Activated CD4-positive, alpha-beta T cell treated with anti-CD3 and anti-CD28 coated beads, Interleukin-10, Interleukin-2, amounts not matched to agents 100 ng/mL and 50 ng/mL, durations not matched to agents 16 hours and 8 hours (primary cell): ENCODE measurements around the gene HTRA3.

Experiments used
- DNase-seq: peaks from one replicate; pipeline ENCODE4 v3.0.0-alpha.2; 2020

The HTRA3 gene

DNA sequence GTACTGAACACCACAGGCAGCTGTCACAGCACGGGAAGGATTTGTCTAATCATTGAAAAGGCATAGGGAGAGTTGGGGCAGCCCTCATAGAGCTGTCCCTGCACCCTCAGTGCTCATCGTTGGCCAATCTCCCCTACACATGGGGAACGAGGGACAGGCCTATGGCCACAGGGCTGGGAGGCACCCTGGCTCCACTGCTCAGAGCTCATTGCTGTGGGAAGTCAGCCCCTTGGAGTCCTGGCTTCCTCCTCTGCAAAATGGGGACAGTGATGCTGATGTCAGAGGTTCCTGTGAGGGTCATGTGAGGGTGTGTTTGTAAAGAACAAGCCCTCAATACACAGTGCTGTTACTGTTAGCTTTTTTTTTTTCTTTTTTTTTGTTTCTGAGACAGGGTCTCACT, 19.3 kb upstream of the HTRA3 start:
- DNase-seq = no peak

DNA sequence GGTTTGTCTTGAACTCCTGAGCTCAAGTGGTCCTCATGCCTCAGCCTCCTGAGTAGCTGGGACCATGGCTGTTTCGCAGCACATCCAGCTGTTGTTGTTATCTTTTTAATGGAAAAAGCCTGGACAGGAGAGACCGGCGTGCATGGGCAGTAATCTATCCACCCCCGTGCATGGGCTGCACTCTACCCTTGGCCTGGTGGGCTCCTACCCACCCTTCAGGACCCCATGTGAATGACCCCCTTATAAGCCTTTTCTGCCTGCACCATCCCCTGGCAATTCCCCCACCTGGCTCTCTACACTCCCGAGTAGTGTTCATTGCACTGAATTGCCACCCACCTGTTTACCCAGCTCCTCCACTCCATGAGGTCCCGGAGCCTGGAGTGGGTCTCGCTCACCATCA, 18.9 kb upstream of the HTRA3 start:
- DNase-seq = no peak

GRCh38 chr4:8251110-8251883, 18.3 kb upstream of the HTRA3 start:
- no peak for DNase-seq

GRCh38 chr4:8252301-8253173, 17.0 kb upstream of the HTRA3 start:
- no peak for DNase-seq

- no peak for DNase-seq
Observed at GRCh38 chr4:8254076-8254475, 15.5 kb upstream of the HTRA3 start.

DNA sequence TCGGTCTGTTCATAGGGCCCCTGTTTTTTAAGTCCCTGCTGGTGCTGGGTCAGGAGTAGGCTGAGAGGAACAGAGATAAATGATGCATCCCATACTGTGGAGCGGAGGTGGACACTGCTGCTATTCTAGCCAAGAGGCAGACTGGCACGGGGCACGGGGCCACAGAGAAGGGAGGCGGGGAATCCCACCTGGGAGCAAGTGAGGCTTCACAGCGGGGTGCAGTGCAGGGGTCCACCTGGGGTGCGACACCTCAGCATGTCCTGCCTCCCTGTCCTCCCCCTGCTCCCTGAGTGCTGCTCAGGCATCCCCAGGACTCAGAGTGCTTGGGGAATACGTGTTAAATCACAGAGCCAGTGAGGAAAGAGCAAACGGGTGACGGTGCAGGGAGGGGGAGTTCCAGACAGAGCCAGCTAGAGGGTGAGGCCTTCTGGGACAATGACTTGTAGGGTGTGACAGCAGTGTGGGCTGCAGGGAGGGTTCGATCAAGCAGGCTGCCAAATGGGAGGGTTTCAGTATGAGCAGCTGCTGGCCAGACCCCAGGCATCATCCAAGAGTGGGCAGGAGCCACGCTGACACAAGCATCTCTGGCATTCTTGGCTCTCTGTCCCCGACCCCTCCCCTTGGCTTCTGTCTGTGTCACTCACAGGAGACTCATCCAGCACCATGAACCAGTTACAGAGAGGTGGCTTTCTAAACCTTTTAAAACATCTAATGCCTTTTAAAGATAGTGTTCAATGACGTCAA, 13.7 kb upstream of the HTRA3 start:
- no peak for DNase-seq

GRCh38 chr4:8257854-8258253, 11.7 kb upstream of the HTRA3 start:
- DNase-seq = no peak

GRCh38 chr4:8258552-8259212, 10.9 kb upstream of the HTRA3 start:
- no peak for DNase-seq

- no peak for DNase-seq
Observed at GRCh38 chr4:8259743-8260430, 9.7 kb upstream of the HTRA3 start.

DNA sequence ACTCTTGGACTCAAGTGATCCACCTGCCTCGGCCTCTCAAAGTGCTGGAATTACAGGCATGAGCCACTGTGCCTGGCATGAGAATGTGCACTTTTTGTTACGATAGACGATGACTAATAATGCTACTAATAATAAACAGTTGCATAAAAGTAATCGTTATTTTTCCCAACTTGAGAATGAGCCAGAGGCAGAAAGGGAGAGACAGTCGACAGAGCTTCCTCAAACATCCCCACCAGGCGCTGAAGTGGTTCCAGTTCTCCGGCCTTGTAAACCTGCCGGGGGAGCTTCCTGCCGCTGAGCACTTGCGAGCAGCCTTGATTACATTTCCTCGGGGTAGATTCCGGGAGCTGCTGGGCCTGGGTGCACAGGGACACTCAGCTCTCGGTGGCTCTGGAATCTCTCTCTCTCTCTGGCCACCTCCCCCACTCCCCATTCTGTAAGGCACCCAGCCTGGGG, 8.9 kb upstream of the HTRA3 start:
- no peak for DNase-seq

- peak; percentile 23 for DNase-seq
Observed at GRCh38 chr4:8261851-8262535, 7.6 kb upstream of the HTRA3 start.

- no peak for DNase-seq
Observed at GRCh38 chr4:8262637-8263322, 6.8 kb upstream of the HTRA3 start.

DNA sequence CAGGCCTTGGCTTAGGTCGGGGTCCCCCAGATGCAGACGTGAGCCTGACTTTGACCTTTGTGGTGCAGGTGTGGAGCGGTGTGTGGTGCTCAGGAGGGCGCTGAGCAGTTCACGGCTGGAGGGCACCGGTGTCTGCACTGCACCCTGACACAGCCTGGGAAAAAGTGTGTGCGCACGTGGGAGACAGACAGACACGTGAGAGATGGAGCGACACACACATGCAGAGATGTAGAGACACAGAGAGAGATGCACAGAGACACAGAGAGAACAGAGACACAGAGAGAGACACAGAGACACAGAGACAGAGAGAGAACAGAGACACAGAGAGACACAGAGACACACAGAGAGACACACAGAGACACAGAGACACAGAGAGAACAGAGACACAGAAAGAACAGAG, 6.2 kb upstream of the HTRA3 start:
- no peak for DNase-seq

GRCh38 chr4:8264106-8264505, 5.4 kb upstream of the HTRA3 start:
- DNase-seq = no peak

DNA sequence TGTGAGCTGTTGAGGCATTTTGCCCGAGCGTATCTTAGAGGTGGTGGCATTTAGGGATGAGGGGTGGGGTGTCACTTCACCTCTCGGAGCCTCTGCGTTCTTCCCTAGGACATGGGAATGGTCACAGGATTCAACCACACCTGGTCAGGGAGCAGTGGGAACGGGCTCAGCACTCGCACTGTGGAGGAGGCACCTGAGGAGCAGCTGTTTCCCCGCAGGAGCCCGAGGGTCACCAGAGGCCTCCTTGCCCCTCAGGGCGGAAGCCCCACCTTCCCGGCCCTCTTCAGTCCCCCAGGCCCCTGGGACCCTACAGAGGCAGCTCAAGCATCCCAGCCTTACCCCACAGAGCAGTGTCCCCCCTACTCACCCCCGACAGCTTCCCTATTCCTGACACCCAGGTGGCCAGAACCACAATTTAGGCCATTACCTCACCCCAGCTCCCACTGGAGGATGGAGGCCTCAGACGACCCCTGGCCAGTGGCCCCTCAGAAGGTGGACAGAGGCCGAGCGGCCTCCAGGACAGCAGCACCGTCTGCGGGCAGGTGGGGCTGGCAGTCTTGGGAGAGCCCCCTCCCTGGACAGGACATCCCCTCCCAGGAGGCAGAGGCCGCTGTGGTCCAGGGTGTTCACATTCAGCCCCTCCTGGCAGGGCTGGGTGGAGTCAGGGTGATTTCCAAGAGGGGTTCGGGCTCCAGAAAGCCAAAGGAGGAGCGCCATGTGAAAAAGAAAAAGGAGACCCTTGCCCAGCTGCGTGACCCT, 4.2 kb upstream of the HTRA3 start:
- no peak for DNase-seq

- DNase-seq = no peak
Observed at GRCh38 chr4:8266088-8266487, 3.5 kb upstream of the HTRA3 start.

DNA sequence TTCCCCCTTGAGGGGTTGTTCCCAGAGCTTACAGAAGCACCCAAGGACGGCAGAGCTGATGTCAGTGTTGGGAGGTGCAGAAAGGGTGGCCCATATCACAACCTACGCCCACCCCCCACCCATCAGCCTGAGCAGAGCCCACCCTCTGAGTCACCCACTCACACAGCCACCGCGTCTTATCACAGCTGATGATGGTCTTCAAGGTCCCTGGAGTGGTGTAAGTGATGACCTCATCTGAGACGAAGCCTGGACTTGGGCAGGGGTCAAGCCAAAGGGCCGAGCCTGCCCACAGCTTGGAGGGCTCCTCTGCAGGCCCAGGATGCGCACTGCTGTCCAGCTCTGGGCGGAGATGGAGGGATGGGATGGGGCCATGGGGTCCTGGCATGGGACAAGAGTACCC, 3.0 kb upstream of the HTRA3 start:
- DNase-seq = no peak

DNA sequence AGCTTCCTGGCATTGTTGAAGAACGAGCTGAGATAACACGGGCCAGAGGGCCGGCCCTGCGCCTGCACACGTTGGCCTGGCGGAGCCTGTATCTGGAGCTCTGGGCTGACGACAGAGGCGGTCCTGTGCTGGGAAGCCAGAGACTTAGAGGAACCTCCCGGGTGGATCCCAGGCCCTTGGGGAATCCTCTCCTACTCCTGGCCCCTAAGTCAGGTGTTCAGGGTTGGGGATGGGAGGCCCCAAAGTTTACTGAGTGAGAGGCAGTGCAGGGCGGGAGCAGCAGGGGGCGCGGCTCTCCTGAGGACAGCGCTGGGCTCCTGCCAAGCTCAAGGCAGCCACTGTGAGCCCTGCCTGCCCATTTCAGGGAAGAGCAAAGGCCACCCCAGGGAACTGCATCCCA, 2.5 kb upstream of the HTRA3 start:
- DNase-seq = peak; percentile 43

GRCh38 chr4:8268211-8268610, 1.3 kb upstream of the HTRA3 start:
- DNase-seq = no peak

- no peak for DNase-seq
Observed at GRCh38 chr4:8268901-8269534, 536 bp upstream of the HTRA3 start.
